ENCODE measurements around the gene HIGD1C.
A peak's percentile ranks its signal among the peaks of the same experiment; 100 is the strongest.
"Not testable (repeated sequence)": the region's sequence is repeated elsewhere in the genome, so short reads cannot be mapped to it uniquely, and the experiment has no call there.

The HIGD1C gene

GRCh38 chr12:50952510-50952909 lies at the start of gene HIGD1C:
TSS of gene HIGD1C (plus strand) at chr12:50952544. CDS start at chr12:50953999, 1,455 bp downstream.
- DNase-seq: no peak

GRCh38 chr12:50908479-50908878 lies 43.9 kb upstream of the HIGD1C start:
- DNase-seq: not testable (repeated sequence)

- DNase-seq: not testable (repeated sequence)
These were observed 40.0 kb upstream of the HIGD1C start for GRCh38 chr12:50912361-50912760.

- no peak for DNase-seq
These were observed 39.1 kb upstream of the HIGD1C start for GRCh38 chr12:50913224-50913623.

- DNase-seq: peak; percentile 37
These were observed 37.4 kb upstream of the HIGD1C start for GRCh38 chr12:50914872-50915484.

GRCh38 chr12:50916292-50916691 lies 36.1 kb upstream of the HIGD1C start:
- no peak for DNase-seq

- DNase-seq: no peak
These were observed 33.6 kb upstream of the HIGD1C start for GRCh38 chr12:50918584-50919316.

GRCh38 chr12:50922820-50923219 lies 29.5 kb upstream of the HIGD1C start:
- DNase-seq: no peak

- DNase-seq: no peak
These were observed 28.8 kb upstream of the HIGD1C start for GRCh38 chr12:50923361-50924130.

GRCh38 chr12:50924131-50924438 lies 28.3 kb upstream of the HIGD1C start:
- DNase-seq: no peak

- peak; percentile 86 for DNase-seq
These were observed 27.7 kb upstream of the HIGD1C start for GRCh38 chr12:50924439-50925341.

- no peak for DNase-seq
These were observed 27.0 kb upstream of the HIGD1C start for GRCh38 chr12:50925342-50925651.

- no peak for DNase-seq
These were observed 26.4 kb upstream of the HIGD1C start for GRCh38 chr12:50925920-50926319.

GRCh38 chr12:50926415-50926814 lies 25.9 kb upstream of the HIGD1C start:
- no peak for DNase-seq

GRCh38 chr12:50926932-50927331 lies 25.4 kb upstream of the HIGD1C start:
- DNase-seq: not testable (repeated sequence)

GRCh38 chr12:50927356-50927755 lies 25.0 kb upstream of the HIGD1C start:
- DNase-seq: no peak

GRCh38 chr12:50927766-50928224 lies 24.5 kb upstream of the HIGD1C start:
- no peak for DNase-seq

GRCh38 chr12:50928392-50928791 lies 24.0 kb upstream of the HIGD1C start:
- no peak for DNase-seq

- DNase-seq: no peak
These were observed 22.5 kb upstream of the HIGD1C start for GRCh38 chr12:50929831-50930230.

GRCh38 chr12:50930477-50930876 lies 21.9 kb upstream of the HIGD1C start:
- DNase-seq: not testable (repeated sequence)

- no peak for DNase-seq
These were observed 19.5 kb upstream of the HIGD1C start for GRCh38 chr12:50932787-50933280.

- DNase-seq: no peak
These were observed 18.8 kb upstream of the HIGD1C start for GRCh38 chr12:50933459-50934124.
